Measurements from ENCODE around the gene ZMIZ1. TPM values are rescaled to one million over a fixed set of nuclear protein-coding genes. Genes with fewer than 3 reads are reported as not detected.

The ZMIZ1 gene
- total and polyA plus RNA-seq, 2 experiments from 2014 or later = 9.2 to 30.9 TPM

DNA sequence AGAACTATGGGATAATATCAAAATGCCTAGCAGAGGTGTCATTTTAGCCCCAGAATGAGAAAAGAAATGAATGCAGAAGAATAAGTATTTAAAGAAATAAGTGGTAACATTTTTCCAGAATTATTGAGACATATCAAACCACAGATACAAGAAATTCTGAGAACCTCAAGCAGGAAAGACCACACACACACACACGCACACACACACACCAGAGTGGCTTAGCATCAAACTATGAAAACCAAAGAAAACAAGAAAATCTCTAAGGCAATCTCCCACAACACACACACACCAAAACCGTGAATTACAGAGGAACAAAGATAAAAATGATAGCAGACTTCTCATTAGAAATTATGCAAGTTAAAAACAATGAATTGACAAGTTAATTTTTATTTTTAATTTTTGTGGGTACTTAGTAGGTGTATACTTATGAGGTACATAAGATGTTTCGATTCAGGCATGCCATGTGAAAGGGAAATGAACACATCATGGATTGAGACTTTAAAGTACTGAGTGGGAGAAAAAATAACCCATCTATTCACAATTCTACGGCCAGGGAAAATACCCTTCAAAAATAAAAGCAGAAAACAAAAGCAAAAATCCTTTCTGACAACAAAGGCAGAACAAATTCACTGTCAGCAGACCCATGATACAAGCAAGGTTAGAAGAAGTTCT, 293.1 kb downstream of the ZMIZ1 start:
- Mint-ChIP-seq H3K27me3 (ENCODE audit: insufficient read depth, low read depth, poor library complexity) (peaks cover 5% of the 10 kb centered on the region), H3K9me3 (no peaks in the 10 kb centered on the region; the same call in 2 of the 3 replicates), H3K27ac (no peak overlapping the region), H3K36me3 (ENCODE audit: low read depth) (peaks cover 7% of the 10 kb centered on the region; the same call in 2 of the 3 replicates), H3K4me3 (no peak overlapping the region), H3K4me1 (no peaks in the 10 kb centered on the region)
- TF ChIP-seq POLR2AphosphoS5 (IDR thresholded peaks at IDR 0.05; ENCODE audit: low read depth) (no peak), ZNF114 (CRISPR knock-in tag; IDR thresholded peaks at IDR 0.05) (no peak), EZH2 (IDR thresholded peaks at IDR 0.05; ENCODE audit: low read depth, unreplicated experiment) (no peak), JUNB (IDR thresholded peaks at IDR 0.05; ENCODE audit: unreplicated experiment) (no peak), EZH2phosphoT487 (IDR thresholded peaks at IDR 0.05; ENCODE audit: unreplicated experiment) (no peak), CREB1 (CRISPR knock-in tag; IDR thresholded peaks at IDR 0.05; ENCODE audit: low read depth) (no peak), NANOG (IDR thresholded peaks at IDR 0.05; ENCODE audit: borderline replicate concordance) (no peak), ZNF331 (CRISPR knock-in tag; IDR thresholded peaks at IDR 0.05; ENCODE audit: low read depth) (no peak)
- TF ChIP-seq, protein P1, sequence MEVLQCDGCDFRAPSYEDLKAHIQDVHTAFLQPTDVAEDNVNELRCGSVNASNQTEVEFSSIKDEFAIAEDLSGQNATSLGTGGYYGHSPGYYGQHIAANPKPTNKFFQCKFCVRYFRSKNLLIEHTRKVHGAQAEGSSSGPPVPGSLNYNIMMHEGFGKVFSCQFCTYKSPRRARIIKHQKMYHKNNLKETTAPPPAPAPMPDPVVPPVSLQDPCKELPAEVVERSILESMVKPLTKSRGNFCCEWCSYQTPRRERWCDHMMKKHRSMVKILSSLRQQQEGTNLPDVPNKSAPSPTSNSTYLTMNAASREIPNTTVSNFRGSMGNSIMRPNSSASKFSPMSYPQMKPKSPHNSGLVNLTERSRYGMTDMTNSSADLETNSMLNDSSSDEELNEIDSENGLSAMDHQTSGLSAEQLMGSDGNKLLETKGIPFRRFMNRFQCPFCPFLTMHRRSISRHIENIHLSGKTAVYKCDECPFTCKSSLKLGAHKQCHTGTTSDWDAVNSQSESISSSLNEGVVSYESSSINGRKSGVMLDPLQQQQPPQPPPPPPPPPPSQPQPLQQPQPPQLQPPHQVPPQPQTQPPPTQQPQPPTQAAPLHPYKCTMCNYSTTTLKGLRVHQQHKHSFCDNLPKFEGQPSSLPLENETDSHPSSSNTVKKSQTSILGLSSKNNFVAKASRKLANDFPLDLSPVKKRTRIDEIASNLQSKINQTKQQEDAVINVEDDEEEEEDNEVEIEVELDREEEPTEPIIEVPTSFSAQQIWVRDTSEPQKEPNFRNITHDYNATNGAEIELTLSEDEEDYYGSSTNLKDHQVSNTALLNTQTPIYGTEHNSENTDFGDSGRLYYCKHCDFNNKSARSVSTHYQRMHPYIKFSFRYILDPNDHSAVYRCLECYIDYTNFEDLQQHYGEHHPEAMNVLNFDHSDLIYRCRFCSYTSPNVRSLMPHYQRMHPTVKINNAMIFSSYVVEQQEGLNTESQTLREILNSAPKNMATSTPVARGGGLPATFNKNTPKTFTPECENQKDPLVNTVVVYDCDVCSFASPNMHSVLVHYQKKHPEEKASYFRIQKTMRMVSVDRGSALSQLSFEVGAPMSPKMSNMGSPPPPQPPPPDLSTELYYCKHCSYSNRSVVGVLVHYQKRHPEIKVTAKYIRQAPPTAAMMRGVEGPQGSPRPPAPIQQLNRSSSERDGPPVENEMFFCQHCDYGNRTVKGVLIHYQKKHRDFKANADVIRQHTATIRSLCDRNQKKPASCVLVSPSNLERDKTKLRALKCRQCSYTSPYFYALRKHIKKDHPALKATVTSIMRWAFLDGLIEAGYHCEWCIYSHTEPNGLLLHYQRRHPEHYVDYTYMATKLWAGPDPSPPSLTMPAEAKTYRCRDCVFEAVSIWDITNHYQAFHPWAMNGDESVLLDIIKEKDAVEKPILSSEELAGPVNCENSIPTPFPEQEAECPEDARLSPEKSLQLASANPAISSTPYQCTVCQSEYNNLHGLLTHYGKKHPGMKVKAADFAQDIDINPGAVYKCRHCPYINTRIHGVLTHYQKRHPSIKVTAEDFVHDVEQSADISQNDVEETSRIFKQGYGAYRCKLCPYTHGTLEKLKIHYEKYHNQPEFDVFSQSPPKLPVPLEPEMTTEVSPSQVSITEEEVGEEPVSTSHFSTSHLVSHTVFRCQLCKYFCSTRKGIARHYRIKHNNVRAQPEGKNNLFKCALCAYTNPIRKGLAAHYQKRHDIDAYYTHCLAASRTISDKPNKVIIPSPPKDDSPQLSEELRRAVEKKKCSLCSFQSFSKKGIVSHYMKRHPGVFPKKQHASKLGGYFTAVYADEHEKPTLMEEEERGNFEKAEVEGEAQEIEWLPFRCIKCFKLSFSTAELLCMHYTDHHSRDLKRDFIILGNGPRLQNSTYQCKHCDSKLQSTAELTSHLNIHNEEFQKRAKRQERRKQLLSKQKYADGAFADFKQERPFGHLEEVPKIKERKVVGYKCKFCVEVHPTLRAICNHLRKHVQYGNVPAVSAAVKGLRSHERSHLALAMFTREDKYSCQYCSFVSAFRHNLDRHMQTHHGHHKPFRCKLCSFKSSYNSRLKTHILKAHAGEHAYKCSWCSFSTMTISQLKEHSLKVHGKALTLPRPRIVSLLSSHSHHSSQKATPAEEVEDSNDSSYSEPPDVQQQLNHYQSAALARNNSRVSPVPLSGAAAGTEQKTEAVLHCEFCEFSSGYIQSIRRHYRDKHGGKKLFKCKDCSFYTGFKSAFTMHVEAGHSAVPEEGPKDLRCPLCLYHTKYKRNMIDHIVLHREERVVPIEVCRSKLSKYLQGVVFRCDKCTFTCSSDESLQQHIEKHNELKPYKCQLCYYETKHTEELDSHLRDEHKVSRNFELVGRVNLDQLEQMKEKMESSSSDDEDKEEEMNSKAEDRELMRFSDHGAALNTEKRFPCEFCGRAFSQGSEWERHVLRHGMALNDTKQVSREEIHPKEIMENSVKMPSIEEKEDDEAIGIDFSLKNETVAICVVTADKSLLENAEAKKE (CRISPR knock-in tag; IDR thresholded peaks at IDR 0.05) = no peak
- TF ChIP-seq, protein P2, sequence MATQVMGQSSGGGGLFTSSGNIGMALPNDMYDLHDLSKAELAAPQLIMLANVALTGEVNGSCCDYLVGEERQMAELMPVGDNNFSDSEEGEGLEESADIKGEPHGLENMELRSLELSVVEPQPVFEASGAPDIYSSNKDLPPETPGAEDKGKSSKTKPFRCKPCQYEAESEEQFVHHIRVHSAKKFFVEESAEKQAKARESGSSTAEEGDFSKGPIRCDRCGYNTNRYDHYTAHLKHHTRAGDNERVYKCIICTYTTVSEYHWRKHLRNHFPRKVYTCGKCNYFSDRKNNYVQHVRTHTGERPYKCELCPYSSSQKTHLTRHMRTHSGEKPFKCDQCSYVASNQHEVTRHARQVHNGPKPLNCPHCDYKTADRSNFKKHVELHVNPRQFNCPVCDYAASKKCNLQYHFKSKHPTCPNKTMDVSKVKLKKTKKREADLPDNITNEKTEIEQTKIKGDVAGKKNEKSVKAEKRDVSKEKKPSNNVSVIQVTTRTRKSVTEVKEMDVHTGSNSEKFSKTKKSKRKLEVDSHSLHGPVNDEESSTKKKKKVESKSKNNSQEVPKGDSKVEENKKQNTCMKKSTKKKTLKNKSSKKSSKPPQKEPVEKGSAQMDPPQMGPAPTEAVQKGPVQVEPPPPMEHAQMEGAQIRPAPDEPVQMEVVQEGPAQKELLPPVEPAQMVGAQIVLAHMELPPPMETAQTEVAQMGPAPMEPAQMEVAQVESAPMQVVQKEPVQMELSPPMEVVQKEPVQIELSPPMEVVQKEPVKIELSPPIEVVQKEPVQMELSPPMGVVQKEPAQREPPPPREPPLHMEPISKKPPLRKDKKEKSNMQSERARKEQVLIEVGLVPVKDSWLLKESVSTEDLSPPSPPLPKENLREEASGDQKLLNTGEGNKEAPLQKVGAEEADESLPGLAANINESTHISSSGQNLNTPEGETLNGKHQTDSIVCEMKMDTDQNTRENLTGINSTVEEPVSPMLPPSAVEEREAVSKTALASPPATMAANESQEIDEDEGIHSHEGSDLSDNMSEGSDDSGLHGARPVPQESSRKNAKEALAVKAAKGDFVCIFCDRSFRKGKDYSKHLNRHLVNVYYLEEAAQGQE (IDR thresholded peaks at IDR 0.05; ENCODE audit: unreplicated experiment) = no peak
- TF ChIP-seq, protein P3, sequence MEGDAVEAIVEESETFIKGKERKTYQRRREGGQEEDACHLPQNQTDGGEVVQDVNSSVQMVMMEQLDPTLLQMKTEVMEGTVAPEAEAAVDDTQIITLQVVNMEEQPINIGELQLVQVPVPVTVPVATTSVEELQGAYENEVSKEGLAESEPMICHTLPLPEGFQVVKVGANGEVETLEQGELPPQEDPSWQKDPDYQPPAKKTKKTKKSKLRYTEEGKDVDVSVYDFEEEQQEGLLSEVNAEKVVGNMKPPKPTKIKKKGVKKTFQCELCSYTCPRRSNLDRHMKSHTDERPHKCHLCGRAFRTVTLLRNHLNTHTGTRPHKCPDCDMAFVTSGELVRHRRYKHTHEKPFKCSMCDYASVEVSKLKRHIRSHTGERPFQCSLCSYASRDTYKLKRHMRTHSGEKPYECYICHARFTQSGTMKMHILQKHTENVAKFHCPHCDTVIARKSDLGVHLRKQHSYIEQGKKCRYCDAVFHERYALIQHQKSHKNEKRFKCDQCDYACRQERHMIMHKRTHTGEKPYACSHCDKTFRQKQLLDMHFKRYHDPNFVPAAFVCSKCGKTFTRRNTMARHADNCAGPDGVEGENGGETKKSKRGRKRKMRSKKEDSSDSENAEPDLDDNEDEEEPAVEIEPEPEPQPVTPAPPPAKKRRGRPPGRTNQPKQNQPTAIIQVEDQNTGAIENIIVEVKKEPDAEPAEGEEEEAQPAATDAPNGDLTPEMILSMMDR (conservative IDR thresholded peaks at IDR 0.05; ENCODE audit: low read depth in 2 of 2) = no peak
- TF ChIP-seq, protein P4, sequence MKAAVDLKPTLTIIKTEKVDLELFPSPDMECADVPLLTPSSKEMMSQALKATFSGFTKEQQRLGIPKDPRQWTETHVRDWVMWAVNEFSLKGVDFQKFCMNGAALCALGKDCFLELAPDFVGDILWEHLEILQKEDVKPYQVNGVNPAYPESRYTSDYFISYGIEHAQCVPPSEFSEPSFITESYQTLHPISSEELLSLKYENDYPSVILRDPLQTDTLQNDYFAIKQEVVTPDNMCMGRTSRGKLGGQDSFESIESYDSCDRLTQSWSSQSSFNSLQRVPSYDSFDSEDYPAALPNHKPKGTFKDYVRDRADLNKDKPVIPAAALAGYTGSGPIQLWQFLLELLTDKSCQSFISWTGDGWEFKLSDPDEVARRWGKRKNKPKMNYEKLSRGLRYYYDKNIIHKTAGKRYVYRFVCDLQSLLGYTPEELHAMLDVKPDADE (IDR thresholded peaks at IDR 0.05) = no peak
- Histone ChIP-seq H3F3A (replicated peaks; ENCODE audit: low read depth) (no peaks in the 10 kb centered on the region), H3K79me2 (replicated peaks; ENCODE audit: insufficient read depth) (no peaks in the 10 kb centered on the region), H3K36me3 (ENCODE audit: insufficient read depth) (no peaks in the 10 kb centered on the region), H3K4me3 (no peak overlapping the region), H3K27ac (ENCODE audit: low read depth) (no peak overlapping the region), H2AFZ (no peak overlapping the region), H4K20me1 (replicated peaks; ENCODE audit: insufficient read depth) (peaks cover 7% of the 10 kb centered on the region; the same call in 1 of the 2 replicates), H3K27me3 (ENCODE audit: insufficient read depth) (no peaks in the 10 kb centered on the region), H3K4me2 (no peak overlapping the region), H3K4me1 (ENCODE audit: insufficient read depth) (no peaks in the 10 kb centered on the region), H3K9me2 (ENCODE audit: insufficient read depth) (no peaks in the 10 kb centered on the region)
- ATAC-seq (no peak), DNase-seq (ENCODE audit: low spot score) (no peak)

Measured in GM23338 (cell line).